NCI-H2171 treated with DMSO at 0.1 percent for 48 hours (cell line): Measurements from ENCODE around the gene KATNAL1.

Experiments
- DNase-seq: peaks from one replicate; lab custom pipeline; 2025; lab: John Stamatoyannopoulos, UW

Gene KATNAL1

GRCh38 chr13:30332456-30333143 lies 25.2 kb upstream of the KATNAL1 start:
- no peak for DNase-seq

- no peak for DNase-seq
Measured at GRCh38 chr13:30331331-30331771, 24.0 kb upstream of the KATNAL1 start.

- DNase-seq = no peak
Measured at GRCh38 chr13:30329009-30329585, 21.7 kb upstream of the KATNAL1 start.

- no peak for DNase-seq
Measured at GRCh38 chr13:30325668-30326067, 18.3 kb upstream of the KATNAL1 start.

- no peak for DNase-seq
Measured at GRCh38 chr13:30323524-30323923, 16.2 kb upstream of the KATNAL1 start.

GRCh38 chr13:30322428-30322827 lies 15.1 kb upstream of the KATNAL1 start:
- DNase-seq = no peak

GRCh38 chr13:30321256-30321655 lies 13.9 kb upstream of the KATNAL1 start:
- DNase-seq = no peak

- no peak for DNase-seq
Measured at GRCh38 chr13:30319655-30320054, 12.3 kb upstream of the KATNAL1 start.

- no peak for DNase-seq
Measured at GRCh38 chr13:30319130-30319529, 11.8 kb upstream of the KATNAL1 start.

- no peak for DNase-seq
Measured at GRCh38 chr13:30318026-30318425, 10.7 kb upstream of the KATNAL1 start.

- no peak for DNase-seq
Measured at GRCh38 chr13:30314562-30314961, 7.2 kb upstream of the KATNAL1 start.

- no peak for DNase-seq
Measured at GRCh38 chr13:30314069-30314468, 6.7 kb upstream of the KATNAL1 start.

GRCh38 chr13:30313311-30313710 lies 6.0 kb upstream of the KATNAL1 start:
- no peak for DNase-seq

- DNase-seq = no peak
Measured at GRCh38 chr13:30312904-30313303, 5.6 kb upstream of the KATNAL1 start.

GRCh38 chr13:30308548-30308947 lies 1.2 kb upstream of the KATNAL1 start:
- no peak for DNase-seq

GRCh38 chr13:30307971-30308290 lies 580 bp upstream of the KATNAL1 start:
- no peak for DNase-seq

- peak; percentile 91 for DNase-seq
Measured at GRCh38 chr13:30306762-30307193, 573 bp downstream of the KATNAL1 start.

GRCh38 chr13:30305456-30305970 lies 1.8 kb downstream of the KATNAL1 start:
- no peak for DNase-seq

GRCh38 chr13:30303269-30303668 lies 4.1 kb downstream of the KATNAL1 start:
- DNase-seq = no peak

- DNase-seq = no peak
Measured at GRCh38 chr13:30301827-30302226, 5.5 kb downstream of the KATNAL1 start.

- no peak for DNase-seq
Measured at GRCh38 chr13:30300596-30300995, 6.8 kb downstream of the KATNAL1 start.

GRCh38 chr13:30299786-30300185 lies 7.6 kb downstream of the KATNAL1 start:
- DNase-seq = no peak

- DNase-seq = no peak
Measured at GRCh38 chr13:30295116-30295515, 12.2 kb downstream of the KATNAL1 start.

- no peak for DNase-seq
Measured at GRCh38 chr13:30294004-30294403, 13.3 kb downstream of the KATNAL1 start.
